SK-N-MC (cell line): ENCODE data around the gene RAB3IP.

ENCODE experiments used
- DNase-seq: peaks from one replicate; pipeline ENCODE4 v3.0.0-alpha.2; 2011; ENCODE audit warnings: low read depth, low spot score
- H3K27ac ChIP-seq: fragments of 200-600 bp; sonication (generic); 2 replicates; pipeline ENCODE4 v1.5.1; 2016; ENCODE audit warnings: mixed run types
- H3K36me3 ChIP-seq: fragments of 200-600 bp; sonication (generic); 2 replicates; pipeline ENCODE4 v1.6.1; 2017; ENCODE audit warnings: antibody characterized with exemption, low read length, mixed read lengths; ENCODE audit not compliant: insufficient read depth
- H3K4me3 ChIP-seq: fragments of 200-600 bp; sonication (generic); 2 replicates; pipeline ENCODE4 v1.5.1; 2016
- H3K9ac ChIP-seq: fragments of 200-600 bp; sonication (generic); 2 replicates; pipeline ENCODE4 v1.8.0; 2017; ENCODE audit warnings: mixed run types, mixed read lengths; ENCODE audit not compliant: insufficient read length
- H3K9me3 ChIP-seq: fragments of 200-600 bp; sonication (generic); 2 replicates; pipeline ENCODE4 v1.6.1; 2017; ENCODE audit warnings: low read depth, mild to moderate bottlenecking, antibody characterized with exemption, low read length, moderate library complexity, mixed read lengths
- EZH2 ChIP-seq: fragments of 200-600 bp; sonication (generic); IDR thresholded peaks from one replicate; pipeline ENCODE4 v1.6.1; 2017; ENCODE audit warnings: antibody characterized with exemption
- FOXP2 ChIP-seq: optimal IDR thresholded peaks from 2 replicates; pipeline ENCODE3; 2011; ENCODE audit warnings: mild to moderate bottlenecking, moderate library complexity; ENCODE audit not compliant: insufficient read depth; ENCODE audit errors: extremely low read length, control extremely low read depth
- POLR2AphosphoS5 ChIP-seq: IDR thresholded peaks from 2 replicates; pipeline ENCODE4 v1.6.1; 2012; ENCODE audit warnings: mild to moderate bottlenecking, low read depth, low read length, borderline replicate concordance

Gene RAB3IP, protein sequence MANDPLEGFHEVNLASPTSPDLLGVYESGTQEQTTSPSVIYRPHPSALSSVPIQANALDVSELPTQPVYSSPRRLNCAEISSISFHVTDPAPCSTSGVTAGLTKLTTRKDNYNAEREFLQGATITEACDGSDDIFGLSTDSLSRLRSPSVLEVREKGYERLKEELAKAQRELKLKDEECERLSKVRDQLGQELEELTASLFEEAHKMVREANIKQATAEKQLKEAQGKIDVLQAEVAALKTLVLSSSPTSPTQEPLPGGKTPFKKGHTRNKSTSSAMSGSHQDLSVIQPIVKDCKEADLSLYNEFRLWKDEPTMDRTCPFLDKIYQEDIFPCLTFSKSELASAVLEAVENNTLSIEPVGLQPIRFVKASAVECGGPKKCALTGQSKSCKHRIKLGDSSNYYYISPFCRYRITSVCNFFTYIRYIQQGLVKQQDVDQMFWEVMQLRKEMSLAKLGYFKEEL

GRCh38 chr12:69738351-69739286, at the start of gene RAB3IP:
Gene RAB3IP, plus strand, starts transcription at chr12:69738860. Its CDS starts 16,549 bp downstream, at chr12:69755409.
- H3K9me3 ChIP-seq, result no peaks in the 10 kb centered on the region
- peak within 1 kb of the TSS; percentile 97 for H3K4me3 ChIP-seq
- H3K36me3 ChIP-seq, result no peaks in the 10 kb centered on the region
- no peak for TF ChIP-seq FOXP2
- TF ChIP-seq POLR2AphosphoS5, result peak; percentile 81; the same call in 1 of the 2 replicates
- no peak for DNase-seq
- H3K27ac ChIP-seq, result no peak within 1 kb of the TSS
- peak within 1 kb of the TSS; percentile 68 for H3K9ac ChIP-seq

DNA sequence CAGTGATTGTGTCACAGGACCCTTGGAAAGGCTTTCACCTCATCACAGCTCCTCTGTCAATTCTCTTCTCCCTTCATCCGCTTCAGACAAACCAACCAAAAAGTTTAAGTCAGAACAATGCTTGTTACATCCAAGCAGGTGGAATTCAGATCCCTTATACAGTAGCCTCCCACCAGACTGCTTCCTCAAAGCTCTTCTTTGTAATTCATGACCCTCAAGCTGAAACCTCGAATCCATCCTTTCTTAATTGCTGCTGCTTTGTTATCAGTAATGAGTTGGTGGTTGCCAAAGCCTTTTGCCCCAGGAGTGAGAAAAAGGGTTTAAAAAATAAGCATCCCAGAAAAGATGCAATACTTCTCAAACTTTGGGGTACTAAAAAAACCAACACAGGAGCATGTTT, 49.0 kb upstream of the RAB3IP start:
- no peak overlapping the region for H3K4me3 ChIP-seq
- no peak overlapping the region for H3K27ac ChIP-seq
- TF ChIP-seq EZH2 (no peak), FOXP2 (no peak), POLR2AphosphoS5 (no peak)
- DNase-seq, result no peak
- H3K36me3 ChIP-seq, result no peaks in the 10 kb centered on the region
- H3K9ac ChIP-seq, result no peak overlapping the region
- H3K9me3 ChIP-seq, result no peaks in the 10 kb centered on the region

DNA sequence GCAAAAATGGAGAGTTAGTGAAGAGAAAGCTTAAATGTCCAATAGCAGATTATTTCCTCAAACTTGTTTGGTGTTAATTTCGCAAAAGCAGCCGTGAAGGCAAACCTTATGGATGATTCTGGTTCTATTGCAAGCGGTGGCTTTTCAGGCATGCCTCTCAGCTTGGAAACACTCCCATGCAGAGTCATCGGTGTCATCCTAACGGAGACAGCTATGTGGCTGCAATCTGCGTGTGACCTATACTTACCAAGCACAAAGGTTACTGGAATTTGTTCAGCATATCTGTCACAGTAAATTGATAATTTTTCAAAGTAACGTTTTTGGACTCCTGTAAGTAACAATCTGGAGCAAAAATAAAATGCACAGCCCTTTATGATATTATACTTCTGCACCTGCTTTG, 44.5 kb upstream of the RAB3IP start:
- Histone ChIP-seq H3K36me3 (no peaks in the 10 kb centered on the region), H3K27ac (no peak overlapping the region), H3K9ac (no peak overlapping the region), H3K9me3 (no peaks in the 10 kb centered on the region), H3K4me3 (no peak overlapping the region)
- TF ChIP-seq EZH2 (no peak), FOXP2 (no peak), POLR2AphosphoS5 (no peak)
- DNase-seq, result no peak

DNA sequence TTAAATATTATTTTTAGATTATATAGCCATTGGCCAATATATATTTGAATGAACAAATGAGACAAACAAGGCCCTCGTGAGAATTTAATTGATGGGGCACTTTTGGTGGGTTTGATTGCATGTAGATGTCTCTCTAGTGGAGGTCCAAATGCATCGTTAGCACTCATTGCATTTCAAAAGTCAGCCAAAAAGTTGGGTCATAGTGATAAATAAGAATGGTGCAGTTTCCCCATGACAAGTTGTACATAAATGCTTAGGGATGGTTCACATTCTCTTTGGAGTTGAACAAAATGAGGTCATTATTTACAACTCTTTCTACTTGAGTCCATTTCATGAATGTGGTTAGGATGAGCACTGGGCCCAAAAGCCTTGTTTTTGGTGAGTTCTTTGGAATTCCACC, 40.6 kb upstream of the RAB3IP start:
- no peak overlapping the region for H3K9ac ChIP-seq
- no peak for DNase-seq
- H3K27ac ChIP-seq, result no peak overlapping the region

GRCh38 chr12:69698769-69699540, 39.7 kb upstream of the RAB3IP start, which contains the start of gene BEST3:
Gene BEST3, minus strand, starts transcription at chr12:69699303. Its CDS starts 1,505 bp downstream, at chr12:69697798.
- TF ChIP-seq EZH2, result no peak
- no peak for TF ChIP-seq POLR2AphosphoS5
- no peak for TF ChIP-seq FOXP2
- Histone ChIP-seq H3K9ac (no peak within 1 kb of the TSS), H3K4me3 (no peak within 1 kb of the TSS), H3K9me3 (no peaks in the 10 kb centered on the region), H3K36me3 (no peaks in the 10 kb centered on the region), H3K27ac (peak within 1 kb of the TSS; percentile 34; the same call in 1 of the 2 replicates)
- no peak for DNase-seq

More for the DNA sequence above, 40.6 kb upstream of the RAB3IP start:
- Histone ChIP-seq H3K9me3 (no peaks in the 10 kb centered on the region), H3K36me3 (no peaks in the 10 kb centered on the region), H3K4me3 (no peak overlapping the region)
- TF ChIP-seq EZH2 (no peak), FOXP2 (no peak), POLR2AphosphoS5 (no peak)

GRCh38 chr12:69701826-69702225, 36.8 kb upstream of the RAB3IP start:
- Histone ChIP-seq H3K4me3 (no peak overlapping the region), H3K9me3 (no peaks in the 10 kb centered on the region), H3K9ac (no peak overlapping the region), H3K36me3 (no peaks in the 10 kb centered on the region), H3K27ac (no peak overlapping the region)
- DNase-seq, result no peak
- TF ChIP-seq EZH2, result no peak
- TF ChIP-seq FOXP2, result no peak
- no peak for TF ChIP-seq POLR2AphosphoS5

DNA sequence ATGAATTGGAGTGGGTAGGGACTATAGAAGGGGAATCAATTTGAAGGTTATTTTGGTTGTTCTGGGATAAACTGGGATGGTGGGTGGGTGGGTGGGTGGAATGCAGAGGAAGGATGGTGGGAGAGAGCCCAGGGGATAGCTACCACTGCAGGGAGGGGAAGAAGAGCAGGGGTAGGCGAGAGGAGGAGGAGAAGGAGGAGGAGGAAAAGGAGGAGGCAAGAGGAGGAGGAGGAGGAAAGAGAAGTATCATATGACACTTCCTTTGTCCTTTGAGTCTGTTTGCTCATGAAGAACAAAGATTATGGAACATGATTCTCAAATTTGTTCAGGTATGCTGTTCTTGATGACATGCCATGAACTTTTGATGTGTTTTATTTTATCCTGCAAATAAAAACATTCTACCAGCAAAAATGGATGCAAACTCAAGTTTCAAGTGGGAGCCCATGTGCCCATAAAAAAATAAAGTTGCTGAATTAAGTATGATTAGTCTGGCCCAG, 35.5 kb upstream of the RAB3IP start:
- Histone ChIP-seq H3K9ac (no peak overlapping the region), H3K4me3 (no peak overlapping the region), H3K9me3 (no peaks in the 10 kb centered on the region), H3K27ac (no peak overlapping the region), H3K36me3 (no peaks in the 10 kb centered on the region)
- no peak for DNase-seq
- no peak for TF ChIP-seq EZH2
- TF ChIP-seq POLR2AphosphoS5, result no peak
- TF ChIP-seq FOXP2, result no peak

GRCh38 chr12:69704357-69704756, 34.3 kb upstream of the RAB3IP start:
- H3K9me3 ChIP-seq, result no peaks in the 10 kb centered on the region
- H3K36me3 ChIP-seq, result no peaks in the 10 kb centered on the region
- H3K4me3 ChIP-seq, result no peak overlapping the region
- DNase-seq, result no peak
- TF ChIP-seq POLR2AphosphoS5 (no peak), FOXP2 (no peak), EZH2 (no peak)
- H3K9ac ChIP-seq, result no peak overlapping the region
- H3K27ac ChIP-seq, result no peak overlapping the region
